Lung (tissue), 12 donors: Measurements from ENCODE around the gene KRT13. TPM values are rescaled to one million over a fixed set of nuclear protein-coding genes. Genes with fewer than 3 reads are reported as not detected.

Experiments
- ATAC-seq: fragments of 200-7000 bp; cut with Tn5 transposase; one replicate; pipeline ENCODE4 v1.9.1; 2020; ENCODE audit warnings: moderate number of reproducible peaks; ENCODE audit not compliant: insufficient read depth, low FRiP score
- DNase-seq, 3 donors: peaks; one replicate each; pipeline ENCODE4 v3.0.0-alpha.2; 2013 to 2017
- H3K27ac ChIP-seq, 2 donors: one replicate each; pipeline ENCODE4 v1.5.1; 2013; ENCODE audit warnings: mild to moderate bottlenecking in 2 of 2, moderate library complexity in 2 of 2, control low read depth in 1 of 2, inconsistent platforms in 1 of 2, low read depth in 1 of 2, low read length in 1 of 2
- H3K27me3 ChIP-seq, 3 donors: one replicate each; pipeline ENCODE4 v1.5.1; 2013; ENCODE audit warnings: low read length in 2 of 3; ENCODE audit not compliant: control insufficient read depth in 3 of 3, insufficient read depth in 3 of 3
- H3K36me3 ChIP-seq, 4 donors: one replicate each; pipeline ENCODE4 v1.5.1; 2013; ENCODE audit warnings: low read length in 4 of 4, mild to moderate bottlenecking in 1 of 4, moderate library complexity in 1 of 4; ENCODE audit not compliant: control insufficient read depth in 4 of 4, insufficient read depth in 4 of 4
- H3K4me1 ChIP-seq, 5 donors: one replicate each; pipeline ENCODE4 v1.5.1; 2013; ENCODE audit warnings: low read length in 5 of 5, mild to moderate bottlenecking in 2 of 5, moderate library complexity in 1 of 5; ENCODE audit not compliant: control insufficient read depth in 5 of 5, insufficient read depth in 5 of 5
- H3K4me3 ChIP-seq: one replicate; pipeline ENCODE4 v1.5.1; 2013; ENCODE audit warnings: mild to moderate bottlenecking, control low read depth, moderate library complexity
- H3K9ac ChIP-seq, 2 donors: one replicate each; pipeline ENCODE4 v1.5.1; 2013; ENCODE audit warnings: low read length in 2 of 2, control low read depth in 1 of 2; ENCODE audit not compliant: insufficient read depth in 1 of 2
- H3K9me3 ChIP-seq, 4 donors: one replicate each; pipeline ENCODE4 v1.5.1; 2013; ENCODE audit warnings: low read length in 3 of 4, mild to moderate bottlenecking in 1 of 4, moderate library complexity in 1 of 4; ENCODE audit not compliant: control insufficient read depth in 4 of 4, insufficient read depth in 3 of 4
- CTCF ChIP-seq: IDR thresholded peaks from 2 replicates; pipeline ENCODE4 v1.5.1; 2012; ENCODE audit warnings: mild to moderate bottlenecking; ENCODE audit errors: control extremely low read depth, extremely low read depth
- WGBS, 2 donors: extraction: QIAGEN DNeasy Blood & Tissue Kit; methylation state at CpG; one replicate each; pipeline ENCODE4 v1.1.7; 2013; 5-methylcytosine and 5-hydroxymethylcytosine counted together
- polyA plus RNA-seq, 2 donors: library from polyadenylated mRNA; stranded (reverse); fragments of 200-250 nt; gene quantifications; one replicate each; pipeline ENCODE4 v1.2.1, GENCODE V29; 2013
- total RNA-seq, 2 donors: library from RNA; depleted of rRNA in 1 of 2; stranded (reverse); fragments of >200 nt in 1 of 2; gene quantifications; one replicate each; pipeline ENCODE4 v1.2.1, GENCODE V29; 2014 to 2021
- donor health status: control.
- donor health status: control.
- donor health status: Bipolar disorder and iron deficiency.
- donor health status: healthy.
- donor health status: DM: yes; HTN: yes; CAD: no.

KRT13 gene
- total and polyA plus RNA-seq, 4 donors = 4.0 to 16.1 (median 9.8) TPM

GRCh38 chr17:41492351-41492750, 13.1 kb downstream of the KRT13 start:
- peaks cover 0 to 10% (median 7%) of the 10 kb centered on the region in 5 donors for H3K4me1 ChIP-seq
- ATAC-seq = no peak
- no peaks in the 10 kb centered on the region for H3K36me3 ChIP-seq
- H3K27me3 ChIP-seq = no peaks in the 10 kb centered on the region
- no peak for TF ChIP-seq CTCF
- no peak overlapping the region for H3K9ac ChIP-seq
- no peak overlapping the region for H3K4me3 ChIP-seq
- no peak overlapping the region for H3K27ac ChIP-seq
- H3K9me3 ChIP-seq = no peaks in the 10 kb centered on the region
- peak in 2 of 3 donors; percentile 16 to 56 for DNase-seq
- WGBS, 2 donors = 49 to 50% methylated on average over 6 of the region's 6 CpGs

GRCh38 chr17:41491476-41491875, 13.9 kb downstream of the KRT13 start:
- no peak for ATAC-seq
- H3K36me3 ChIP-seq = no peaks in the 10 kb centered on the region
- no peak overlapping the region for H3K9ac ChIP-seq
- H3K9me3 ChIP-seq = no peaks in the 10 kb centered on the region
- no peaks in the 10 kb centered on the region for H3K27me3 ChIP-seq
- DNase-seq = no peak
- peaks cover 0 to 9% (median 5%) of the 10 kb centered on the region in 5 donors for H3K4me1 ChIP-seq
- no peak overlapping the region for H3K27ac ChIP-seq
- no peak for TF ChIP-seq CTCF
- no peak overlapping the region for H3K4me3 ChIP-seq
- 75 to 86% methylated on average over 2 of the region's 2 CpGs for WGBS, 2 donors

- Histone ChIP-seq H3K36me3 (no peaks in the 10 kb centered on the region), H3K27ac (no peak overlapping the region), H3K9me3 (no peaks in the 10 kb centered on the region), H3K9ac (no peak overlapping the region), H3K4me1 (peaks cover 0 to 9% (median 5%) of the 10 kb centered on the region in 5 donors), H3K27me3 (no peaks in the 10 kb centered on the region), H3K4me3 (no peak overlapping the region)
- WGBS, 2 donors = 69 to 75% methylated on average over 10 of the region's 10 CpGs
- no peak for ATAC-seq
- DNase-seq = no peak
- no peak for TF ChIP-seq CTCF
Observed at GRCh38 chr17:41490000-41490990, 15.1 kb downstream of the KRT13 start.
